Neuronal stem cell (in vitro differentiated cells): ENCODE data around the gene FAM131B.

Experiments
- DNase-seq: peaks from one replicate; pipeline ENCODE4 v3.0.0-alpha.2; 2013; ENCODE audit warnings: low spot score
- H2AFZ ChIP-seq: one replicate; pipeline ENCODE4 v1.6.1; 2013; ENCODE audit warnings: mild to moderate bottlenecking, low read length, inconsistent platforms
- H2AK5ac ChIP-seq: 2 replicates; pipeline ENCODE4 v1.6.1; 2013; ENCODE audit warnings: low read depth, mild to moderate bottlenecking, inconsistent platforms, low read length, moderate library complexity, mixed read lengths
- H2BK120ac ChIP-seq: 2 replicates; pipeline ENCODE4 v1.6.1; 2013; ENCODE audit warnings: low read depth, mild to moderate bottlenecking, inconsistent platforms, low read length, moderate library complexity, mixed read lengths
- H2BK12ac ChIP-seq: one replicate; pipeline ENCODE4 v1.6.1; 2013; ENCODE audit warnings: low read length, inconsistent platforms
- H2BK15ac ChIP-seq: 2 replicates; pipeline ENCODE4 v1.6.1; 2013; ENCODE audit warnings: mild to moderate bottlenecking, low read length, inconsistent platforms, mixed read lengths
- H2BK5ac ChIP-seq: one replicate; pipeline ENCODE4 v1.6.1; 2013; ENCODE audit warnings: inconsistent platforms, mild to moderate bottlenecking, low read length, moderate library complexity
- H3K14ac ChIP-seq: one replicate; pipeline ENCODE4 v1.6.1; 2013; ENCODE audit warnings: low read length, inconsistent platforms
- H3K18ac ChIP-seq: 2 replicates; pipeline ENCODE4 v1.6.1; 2013; ENCODE audit warnings: low read length, inconsistent platforms
- H3K23ac ChIP-seq: 2 replicates; pipeline ENCODE4 v1.6.1; 2013; ENCODE audit warnings: low read depth, mild to moderate bottlenecking, mixed read lengths, low read length, inconsistent platforms; ENCODE audit not compliant: poor library complexity
- H3K27ac ChIP-seq: replicated peaks from 3 replicates; pipeline ENCODE4 v1.5.1; 2013; ENCODE audit warnings: low read length, inconsistent platforms
- H3K27me3 ChIP-seq, 3 experiments: 2 replicates each; pipeline ENCODE4 v1.6.1; 2013; ENCODE audit warnings: low read length in 3 of 3, mild to moderate bottlenecking in 2 of 3, inconsistent platforms in 1 of 3, low read depth in 1 of 3, mixed read lengths in 1 of 3, moderate library complexity in 1 of 3; ENCODE audit not compliant: control insufficient read depth in 3 of 3, insufficient read depth in 3 of 3
- H3K36me3 ChIP-seq, 2 donors: replicated peaks in 1 of 2; 2 replicates each; pipeline ENCODE4 v1.6.1; 2013; ENCODE audit warnings: low read length in 2 of 2; ENCODE audit not compliant: control insufficient read depth in 2 of 2, insufficient read depth in 2 of 2
- H3K4ac ChIP-seq: 2 replicates; pipeline ENCODE4 v1.6.1; 2013; ENCODE audit warnings: inconsistent platforms, mild to moderate bottlenecking, low read length, moderate library complexity
- H3K4me1 ChIP-seq, 2 donors: 1 replicate in 1 of 2; 2 replicates in 1 of 2; pipeline ENCODE4 v1.6.1; 2013; ENCODE audit warnings: low read length in 2 of 2, low read depth in 1 of 2; ENCODE audit not compliant: control insufficient read depth in 2 of 2, insufficient read depth in 1 of 2
- H3K4me2 ChIP-seq: one replicate; pipeline ENCODE4 v1.6.1; 2013; ENCODE audit warnings: mild to moderate bottlenecking, low read length, inconsistent platforms; ENCODE audit not compliant: insufficient read depth, poor library complexity, severe bottlenecking
- H3K4me3 ChIP-seq, 2 donors: 2 replicates each; pipeline ENCODE4 v1.5.1; 2013; ENCODE audit warnings: low read length in 2 of 2, mild to moderate bottlenecking in 2 of 2, inconsistent platforms in 1 of 2, moderate library complexity in 1 of 2
- H3K79me1 ChIP-seq: one replicate; pipeline ENCODE4 v1.6.1; 2013; ENCODE audit warnings: low read depth, mild to moderate bottlenecking, inconsistent platforms, low read length, moderate library complexity
- H3K9ac ChIP-seq: one replicate; pipeline ENCODE4 v1.6.1; 2013; ENCODE audit warnings: mild to moderate bottlenecking, low read depth, low read length, inconsistent platforms; ENCODE audit not compliant: poor library complexity
- H3K9me3 ChIP-seq, 2 donors: replicated peaks in 1 of 2; 2 replicates each; pipeline versions ENCODE3 to v1.6.1; 2013; ENCODE audit warnings: low read length in 2 of 2, mild to moderate bottlenecking in 2 of 2, inconsistent platforms in 1 of 2, low read depth in 1 of 2, mixed read lengths in 1 of 2, moderate library complexity in 1 of 2; ENCODE audit not compliant: control insufficient read depth in 2 of 2, insufficient read depth in 1 of 2
- H4K8ac ChIP-seq: one replicate; pipeline ENCODE4 v1.6.1; 2013; ENCODE audit warnings: low read depth, mild to moderate bottlenecking, inconsistent platforms, low read length, moderate library complexity
- H4K91ac ChIP-seq: one replicate; pipeline ENCODE4 v1.6.1; 2013; ENCODE audit warnings: low read length, low read depth, mild to moderate bottlenecking, inconsistent platforms; ENCODE audit not compliant: poor library complexity
- WGBS, 2 donors: extraction: QIAGEN DNeasy Blood & Tissue Kit; methylation state at CpG; one replicate each; pipeline ENCODE4 v1.1.7; 2013; ENCODE audit warnings: missing lambda C conversion rate in 2 of 2, mixed read lengths in 1 of 2; ENCODE audit not compliant: insufficient read length in 2 of 2, insufficient replicate concordance in 1 of 2; ENCODE audit errors: extremely low coverage in 2 of 2; 5-methylcytosine and 5-hydroxymethylcytosine counted together

Gene FAM131B

GRCh38 chr7:143396625-143397556, 34.4 kb upstream of the FAM131B start:
- no peak overlapping the region for H3K4me3 ChIP-seq
- no peak overlapping the region for H3K27ac ChIP-seq
- H4K8ac ChIP-seq: no peak overlapping the region
- no peak overlapping the region for H2BK120ac ChIP-seq
- no peaks in the 10 kb centered on the region for H3K9me3 ChIP-seq
- peak overlapping the region; percentile 80 for H3K18ac ChIP-seq
- no peak overlapping the region for H2AFZ ChIP-seq
- no peak overlapping the region for H2BK5ac ChIP-seq
- H3K9ac ChIP-seq: no peak overlapping the region
- no CpG with 5 or more reads among the region's 28 CpGs for WGBS, 2 donors
- no peak overlapping the region for H3K4me2 ChIP-seq
- H2AK5ac ChIP-seq: no peak overlapping the region
- no peak overlapping the region for H4K91ac ChIP-seq
- H2BK12ac ChIP-seq: no peak overlapping the region
- peaks cover 0 to 3% of the 10 kb centered on the region in 2 donors for H3K4me1 ChIP-seq
- no peaks in the 10 kb centered on the region for H3K27me3 ChIP-seq
- H3K36me3 ChIP-seq: peaks cover 5 to 15% of the 10 kb centered on the region in 2 donors
- no peak overlapping the region for H3K4ac ChIP-seq
- H2BK15ac ChIP-seq: no peak overlapping the region
- no peak for DNase-seq
- peak overlapping the region; percentile 14 for H3K14ac ChIP-seq
- H3K23ac ChIP-seq: peak overlapping the region; percentile 8
- H3K79me1 ChIP-seq: no peaks in the 10 kb centered on the region

- Histone ChIP-seq H3K9me3 (no peaks in the 10 kb centered on the region), H3K4ac (no peak overlapping the region), H4K8ac (no peak overlapping the region), H3K18ac (no peak overlapping the region), H4K91ac (no peak overlapping the region), H2BK5ac (no peak overlapping the region), H3K4me2 (no peak overlapping the region), H2AFZ (no peak overlapping the region), H3K9ac (no peak overlapping the region), H3K79me1 (no peaks in the 10 kb centered on the region), H3K14ac (no peak overlapping the region), H3K36me3 (peaks cover 12 to 22% of the 10 kb centered on the region in 2 donors), H2BK12ac (no peak overlapping the region), H3K23ac (no peak overlapping the region), H2BK120ac (no peak overlapping the region), H2BK15ac (no peak overlapping the region), H3K4me1 (peaks cover 0 to 3% of the 10 kb centered on the region in 2 donors), H3K27ac (no peak overlapping the region), H3K4me3 (no peak overlapping the region), H3K27me3 (no peaks in the 10 kb centered on the region), H2AK5ac (no peak overlapping the region)
- no CpG with 5 or more reads among the region's 7 CpGs for WGBS, 2 donors
- no peak for DNase-seq
Measured at GRCh38 chr7:143396182-143396581, 33.7 kb upstream of the FAM131B start.

GRCh38 chr7:143395187-143396149, 33.0 kb upstream of the FAM131B start:
- no peak overlapping the region for H2AFZ ChIP-seq
- DNase-seq: no peak
- no peak overlapping the region for H4K91ac ChIP-seq
- no peak overlapping the region for H2BK120ac ChIP-seq
- H3K9ac ChIP-seq: peak overlapping the region; percentile 32
- no peak overlapping the region for H3K27ac ChIP-seq
- H4K8ac ChIP-seq: no peak overlapping the region
- no peaks in the 10 kb centered on the region for H3K79me1 ChIP-seq
- no peak overlapping the region for H2BK15ac ChIP-seq
- WGBS, 2 donors: no CpG with 5 or more reads among the region's 21 CpGs
- H3K27me3 ChIP-seq: no peaks in the 10 kb centered on the region
- no peak overlapping the region for H3K14ac ChIP-seq
- peak overlapping the region in 1 of 2 donors; percentile 52 for H3K4me3 ChIP-seq
- H3K36me3 ChIP-seq: peaks cover 16 to 29% of the 10 kb centered on the region in 2 donors
- no peaks in the 10 kb centered on the region for H3K9me3 ChIP-seq
- H2BK5ac ChIP-seq: no peak overlapping the region
- no peak overlapping the region for H3K4me2 ChIP-seq
- no peak overlapping the region for H3K18ac ChIP-seq
- H3K4ac ChIP-seq: peak overlapping the region; percentile 13
- no peak overlapping the region for H2BK12ac ChIP-seq
- H3K4me1 ChIP-seq: peaks cover 0 to 3% of the 10 kb centered on the region in 2 donors
- no peak overlapping the region for H2AK5ac ChIP-seq
- H3K23ac ChIP-seq: no peak overlapping the region
